ENCODE results near the gene ACP7. TPM values are rescaled to one million over a fixed set of nuclear protein-coding genes. Genes with fewer than 3 reads are reported as not detected.
"Not testable (repeated sequence)": the region's sequence is repeated elsewhere in the genome, so short reads cannot be mapped to it uniquely, and the experiment has no call there.

The ACP7 gene
- total RNA-seq, 4 donors from 2014 or later: 20.8 to 46.5 (median 29.0) TPM

GRCh38 chr19:39112338-39112890 lies 28.2 kb downstream of the ACP7 start:
- no peak overlapping the region for H3K4me3 ChIP-seq (ENCODE audit: low read depth, poor library complexity, severe bottlenecking)
- no peak for DNase-seq (ENCODE audit: low spot score in 2 of 2)
- WGBS, 2 donors: 56 to 67% methylated on average over 14 to 15 of the region's 15 CpGs
- intact Hi-C loops (cut with DNase I; ENCODE audit: low total_unique reads): no loop called here
- TF ChIP-seq CTCF (IDR thresholded peaks at IDR 0.05) (no peak), POLR2A (IDR thresholded peaks at IDR 0.05) (no peak)

GRCh38 chr19:39113199-39113598 lies 29.0 kb downstream of the ACP7 start:
- DNase-seq (ENCODE audit: low spot score in 2 of 2): no peak

GRCh38 chr19:39115105-39115847 lies 31.1 kb downstream of the ACP7 start:
- no peak for DNase-seq (ENCODE audit: low spot score in 2 of 2)
- intact Hi-C loops (cut with DNase I; ENCODE audit: low total_unique reads): loop anchor here (5.0 kb wide), 1 partner anchor 212 kb away; no protein-coding TSS in a partner anchor
- TF ChIP-seq CTCF (IDR thresholded peaks at IDR 0.05): no peak
- no peak for TF ChIP-seq POLR2A (IDR thresholded peaks at IDR 0.05)

More at GRCh38 chr19:39113199-39113598, 29.0 kb downstream of the ACP7 start:
- no peak for TF ChIP-seq CTCF (IDR thresholded peaks at IDR 0.05)
- TF ChIP-seq POLR2A (IDR thresholded peaks at IDR 0.05): no peak
- intact Hi-C loops (cut with DNase I; ENCODE audit: low total_unique reads): no loop called here
- 72 to 77% methylated on average over 10 of the region's 10 CpGs for WGBS, 2 donors
- H3K4me3 ChIP-seq (ENCODE audit: low read depth, poor library complexity, severe bottlenecking): no peak overlapping the region

GRCh38 chr19:39117023-39117422 lies 32.9 kb downstream of the ACP7 start:
- not testable (repeated sequence) for H3K4me3 ChIP-seq (ENCODE audit: low read depth, poor library complexity, severe bottlenecking); DNase-seq (ENCODE audit: low spot score in 2 of 2)
- intact Hi-C loops (cut with DNase I; ENCODE audit: low total_unique reads): loop anchor here (5.0 kb wide), 1 partner anchor 210 kb away; no protein-coding TSS in a partner anchor
- WGBS, 2 donors: 80 to 85% methylated on average over 8 of the region's 8 CpGs

More at GRCh38 chr19:39115105-39115847, 31.1 kb downstream of the ACP7 start:
- no peak overlapping the region for H3K4me3 ChIP-seq (ENCODE audit: low read depth, poor library complexity, severe bottlenecking)
- whole genome bisulfite sequencing, 2 donors: 82 to 86% methylated on average over 11 of the region's 11 CpGs

GRCh38 chr19:39119830-39120229 lies 35.7 kb downstream of the ACP7 start:
- H3K4me3 ChIP-seq (ENCODE audit: low read depth, poor library complexity, severe bottlenecking): no peak overlapping the region
- no peak for DNase-seq (ENCODE audit: low spot score in 2 of 2)
- intact Hi-C loops (cut with DNase I; ENCODE audit: low total_unique reads): loop anchor here (5.0 to 10.0 kb wide), 2 partner anchors 65 to 207 kb away; no protein-coding TSS in a partner anchor
- WGBS, 2 donors: 81 to 83% methylated on average over 1 of the region's 1 CpG
- no peak for TF ChIP-seq CTCF (IDR thresholded peaks at IDR 0.05)
- no peak for TF ChIP-seq POLR2A (IDR thresholded peaks at IDR 0.05)

GRCh38 chr19:39122934-39123731 lies 39.0 kb downstream of the ACP7 start:
- WGBS, 2 donors: 72 to 76% methylated on average over 18 of the region's 18 CpGs
- DNase-seq (ENCODE audit: low spot score in 2 of 2): no peak
- no peak overlapping the region for H3K4me3 ChIP-seq (ENCODE audit: low read depth, poor library complexity, severe bottlenecking)
- TF ChIP-seq CTCF (IDR thresholded peaks at IDR 0.05): no peak
- no peak for TF ChIP-seq POLR2A (IDR thresholded peaks at IDR 0.05)
- intact Hi-C loops (cut with DNase I; ENCODE audit: low total_unique reads): loop anchor here (10.0 kb wide), 1 partner anchor 62 kb away; no protein-coding TSS in a partner anchor

Measured in lower leg skin (tissue), 4 donors.